ENCODE results near the gene SGPL1.

SGPL1 gene

GRCh38 chr10:70864935-70865334 is 49.2 kb downstream of the SGPL1 start:
- DNase-seq: no peak
- no CpG with 5 or more reads among the region's 1 CpG for whole genome bisulfite sequencing (ENCODE audit: extremely low coverage, insufficient coverage, insufficient read length)

GRCh38 chr10:70866424-70866823 is 50.7 kb downstream of the SGPL1 start:
- Histone ChIP-seq H3K4me3 (ENCODE audit: low read depth, low read length) (no peak overlapping the region), H2BK12ac (ENCODE audit: low read length) (no peak overlapping the region), H3K9me3 (ENCODE audit: insufficient read depth, low read depth, low read length) (peaks cover 3% of the 10 kb centered on the region), H3K23ac (ENCODE audit: low read length) (no peak overlapping the region), H3K14ac (ENCODE audit: low read length) (no peak overlapping the region), H2AK5ac (ENCODE audit: low read length) (no peak overlapping the region), H3K4me2 (ENCODE audit: low read length) (no peak overlapping the region), H3K4ac (ENCODE audit: low read depth, low read length) (no peak overlapping the region), H3K18ac (ENCODE audit: low read length) (no peak overlapping the region), H4K12ac (ENCODE audit: low read depth, low read length) (no peak overlapping the region), H3K4me1 (ENCODE audit: control insufficient read depth in 1 of 2, insufficient read depth in 2 of 2, low read length in 2 of 2) (no peaks in the 10 kb centered on the region), H4K91ac (ENCODE audit: low read depth, low read length) (no peak overlapping the region), H3K36me3 (ENCODE audit: control insufficient read depth in 1 of 2, insufficient read depth in 2 of 2, low read length in 2 of 2) (peaks cover 15 to 27% of the 10 kb centered on the region in 2 experiments), H2BK120ac (ENCODE audit: insufficient read depth, low read length, poor library complexity) (no peak overlapping the region), H3K79me2 (ENCODE audit: control insufficient read depth, insufficient read depth, low read length, poor library complexity) (no peaks in the 10 kb centered on the region), H3K27ac (ENCODE audit: low read depth, low read length) (no peak overlapping the region), H3K9ac (ENCODE audit: low read length) (no peak overlapping the region), H2AFZ (ENCODE audit: insufficient read depth, low read length, poor library complexity) (no peak overlapping the region), H2BK5ac (ENCODE audit: low read depth, low read length, poor library complexity) (no peak overlapping the region), H3K79me1 (ENCODE audit: low read length) (no peaks in the 10 kb centered on the region), H3K27me3 (ENCODE audit: insufficient read depth, low read length) (no peaks in the 10 kb centered on the region), H4K8ac (ENCODE audit: low read depth, low read length) (no peak overlapping the region)
- WGBS (ENCODE audit: extremely low coverage, insufficient coverage, insufficient read length): no CpG with 5 or more reads among the region's 4 CpGs
- peak in 1 of 2 donors; percentile 35 for DNase-seq

More at GRCh38 chr10:70864935-70865334, 49.2 kb downstream of the SGPL1 start:
- H2AK5ac ChIP-seq (ENCODE audit: low read length): no peak overlapping the region
- peaks cover 16 to 23% of the 10 kb centered on the region in 2 experiments for H3K36me3 ChIP-seq (ENCODE audit: control insufficient read depth in 1 of 2, insufficient read depth in 2 of 2, low read length in 2 of 2)
- H4K91ac ChIP-seq (ENCODE audit: low read depth, low read length): no peak overlapping the region
- no peak overlapping the region for H2BK5ac ChIP-seq (ENCODE audit: low read depth, low read length, poor library complexity)
- no peak overlapping the region for H3K14ac ChIP-seq (ENCODE audit: low read length)
- H3K27ac ChIP-seq (ENCODE audit: low read depth, low read length): no peak overlapping the region
- H3K27me3 ChIP-seq (ENCODE audit: insufficient read depth, low read length): no peaks in the 10 kb centered on the region
- no peak overlapping the region for H3K4me2 ChIP-seq (ENCODE audit: low read length)
- H4K8ac ChIP-seq (ENCODE audit: low read depth, low read length): no peak overlapping the region
- no peak overlapping the region for H2BK120ac ChIP-seq (ENCODE audit: insufficient read depth, low read length, poor library complexity)
- peaks cover 3% of the 10 kb centered on the region for H3K9me3 ChIP-seq (ENCODE audit: insufficient read depth, low read depth, low read length)
- no peaks in the 10 kb centered on the region for H3K79me1 ChIP-seq (ENCODE audit: low read length)
- no peaks in the 10 kb centered on the region for H3K4me1 ChIP-seq (ENCODE audit: control insufficient read depth in 1 of 2, insufficient read depth in 2 of 2, low read length in 2 of 2)
- no peak overlapping the region for H3K4me3 ChIP-seq (ENCODE audit: low read depth, low read length)
- no peaks in the 10 kb centered on the region for H3K79me2 ChIP-seq (ENCODE audit: control insufficient read depth, insufficient read depth, low read length, poor library complexity)
- H4K12ac ChIP-seq (ENCODE audit: low read depth, low read length): no peak overlapping the region
- H3K4ac ChIP-seq (ENCODE audit: low read depth, low read length): no peak overlapping the region
- no peak overlapping the region for H3K9ac ChIP-seq (ENCODE audit: low read length)
- H2AFZ ChIP-seq (ENCODE audit: insufficient read depth, low read length, poor library complexity): no peak overlapping the region
- no peak overlapping the region for H2BK12ac ChIP-seq (ENCODE audit: low read length)
- no peak overlapping the region for H3K18ac ChIP-seq (ENCODE audit: low read length)
- H3K23ac ChIP-seq (ENCODE audit: low read length): no peak overlapping the region

- no peaks in the 10 kb centered on the region for H3K79me1 ChIP-seq (ENCODE audit: low read length)
- H3K14ac ChIP-seq (ENCODE audit: low read length): no peak overlapping the region
- H4K91ac ChIP-seq (ENCODE audit: low read depth, low read length): no peak overlapping the region
- no peak overlapping the region for H3K18ac ChIP-seq (ENCODE audit: low read length)
- H2AK5ac ChIP-seq (ENCODE audit: low read length): no peak overlapping the region
- no peaks in the 10 kb centered on the region for H3K27me3 ChIP-seq (ENCODE audit: insufficient read depth, low read length)
- no peak overlapping the region for H2BK12ac ChIP-seq (ENCODE audit: low read length)
- H3K4me2 ChIP-seq (ENCODE audit: low read length): no peak overlapping the region
- H3K27ac ChIP-seq (ENCODE audit: low read depth, low read length): no peak overlapping the region
- H3K36me3 ChIP-seq (ENCODE audit: control insufficient read depth in 1 of 2, insufficient read depth in 2 of 2, low read length in 2 of 2): peaks cover 15 to 38% of the 10 kb centered on the region in 2 experiments
- no peak overlapping the region for H4K8ac ChIP-seq (ENCODE audit: low read depth, low read length)
- H2BK5ac ChIP-seq (ENCODE audit: low read depth, low read length, poor library complexity): no peak overlapping the region
- H3K9me3 ChIP-seq (ENCODE audit: insufficient read depth, low read depth, low read length): no peaks in the 10 kb centered on the region
- H3K79me2 ChIP-seq (ENCODE audit: control insufficient read depth, insufficient read depth, low read length, poor library complexity): no peaks in the 10 kb centered on the region
- H3K4ac ChIP-seq (ENCODE audit: low read depth, low read length): no peak overlapping the region
- H3K4me3 ChIP-seq (ENCODE audit: low read depth, low read length): no peak overlapping the region
- peak overlapping the region; percentile 36 for H4K12ac ChIP-seq (ENCODE audit: low read depth, low read length)
- no peaks in the 10 kb centered on the region for H3K4me1 ChIP-seq (ENCODE audit: control insufficient read depth in 1 of 2, insufficient read depth in 2 of 2, low read length in 2 of 2)
- WGBS (ENCODE audit: extremely low coverage, insufficient coverage, insufficient read length): no CpG with 5 or more reads among the region's 7 CpGs
- H2BK120ac ChIP-seq (ENCODE audit: insufficient read depth, low read length, poor library complexity): no peak overlapping the region
- no peak for DNase-seq
- no peak overlapping the region for H3K9ac ChIP-seq (ENCODE audit: low read length)
- H3K23ac ChIP-seq (ENCODE audit: low read length): no peak overlapping the region
- no peak overlapping the region for H2AFZ ChIP-seq (ENCODE audit: insufficient read depth, low read length, poor library complexity)
Measured at GRCh38 chr10:70872291-70872690, 56.5 kb downstream of the SGPL1 start.

GRCh38 chr10:70874061-70874460 is 58.3 kb downstream of the SGPL1 start:
- DNase-seq: peak; percentile 89 to 96
- no peaks in the 10 kb centered on the region for H3K4me1 ChIP-seq (ENCODE audit: control insufficient read depth in 1 of 2, insufficient read depth in 2 of 2, low read length in 2 of 2)
- H3K23ac ChIP-seq (ENCODE audit: low read length): no peak overlapping the region
- no peak overlapping the region for H3K4me2 ChIP-seq (ENCODE audit: low read length)
- no peak overlapping the region for H3K4me3 ChIP-seq (ENCODE audit: low read depth, low read length)
- H2BK5ac ChIP-seq (ENCODE audit: low read depth, low read length, poor library complexity): no peak overlapping the region
- no peak overlapping the region for H3K18ac ChIP-seq (ENCODE audit: low read length)
- no peak overlapping the region for H2AK5ac ChIP-seq (ENCODE audit: low read length)
- H3K79me2 ChIP-seq (ENCODE audit: control insufficient read depth, insufficient read depth, low read length, poor library complexity): no peaks in the 10 kb centered on the region
- H3K79me1 ChIP-seq (ENCODE audit: low read length): no peaks in the 10 kb centered on the region
- H4K8ac ChIP-seq (ENCODE audit: low read depth, low read length): no peak overlapping the region
- H3K4ac ChIP-seq (ENCODE audit: low read depth, low read length): no peak overlapping the region
- H2BK120ac ChIP-seq (ENCODE audit: insufficient read depth, low read length, poor library complexity): no peak overlapping the region
- no peak overlapping the region for H3K27ac ChIP-seq (ENCODE audit: low read depth, low read length)
- H3K9me3 ChIP-seq (ENCODE audit: insufficient read depth, low read depth, low read length): no peaks in the 10 kb centered on the region
- H4K12ac ChIP-seq (ENCODE audit: low read depth, low read length): no peak overlapping the region
- H3K36me3 ChIP-seq (ENCODE audit: control insufficient read depth in 1 of 2, insufficient read depth in 2 of 2, low read length in 2 of 2): peaks cover 18 to 48% of the 10 kb centered on the region in 2 experiments
- no peaks in the 10 kb centered on the region for H3K27me3 ChIP-seq (ENCODE audit: insufficient read depth, low read length)
- no peak overlapping the region for H3K14ac ChIP-seq (ENCODE audit: low read length)
- H3K9ac ChIP-seq (ENCODE audit: low read length): no peak overlapping the region
- no peak overlapping the region for H2BK12ac ChIP-seq (ENCODE audit: low read length)
- H2AFZ ChIP-seq (ENCODE audit: insufficient read depth, low read length, poor library complexity): no peak overlapping the region
- no peak overlapping the region for H4K91ac ChIP-seq (ENCODE audit: low read depth, low read length)
- WGBS (ENCODE audit: extremely low coverage, insufficient coverage, insufficient read length): no CpG with 5 or more reads among the region's 7 CpGs

Data from trophoblast cell (in vitro differentiated cells and primary cell).